ENCODE data around the gene CHCHD6. TPM values are rescaled to one million over a fixed set of nuclear protein-coding genes. Genes with fewer than 3 reads are reported as not detected.

Gene CHCHD6
- total RNA-seq, 1 experiment from 2014 or later: 47.7 TPM

GRCh38 chr3:126677862-126678503 lies 26.1 kb upstream of the CHCHD6 start:
- no peaks in the 10 kb centered on the region for H3K36me3 ChIP-seq (ENCODE audit: low read depth)
- H3K9me3 ChIP-seq (ENCODE audit: insufficient read depth, low read depth): no peaks in the 10 kb centered on the region
- no peaks in the 10 kb centered on the region for H3K79me2 ChIP-seq (ENCODE audit: low read depth)
- H3K27ac ChIP-seq: no peak overlapping the region
- DNase-seq: no peak
- intact Hi-C loops (cut with micrococcal nuclease; ENCODE audit: unreplicated experiment): loop anchor here (2.0 to 5.0 kb wide), 2 partner anchors 75 to 156 kb away; partner anchors contain the start of gene CHST13
- no TSS peak for BruUV-seq (replicated peaks)
- no peaks in the 10 kb centered on the region for H3F3A ChIP-seq (ENCODE audit: insufficient read depth, low read depth)
- no peak overlapping the region for H3K4me2 ChIP-seq
- POLR2A ChIA-PET (ENCODE audit: unreplicated experiment): no interaction called here
- H3K27me3 ChIP-seq (ENCODE audit: insufficient read depth, low read depth): peaks cover 24% of the 10 kb centered on the region
- H4K20me1 ChIP-seq (ENCODE audit: insufficient read depth): no peaks in the 10 kb centered on the region
- H3K9me2 ChIP-seq (ENCODE audit: insufficient read depth): no peaks in the 10 kb centered on the region; the same call in 1 of the 2 replicates
- TF ChIP-seq CTCF (conservative IDR thresholded peaks at IDR 0.05): no peak
- TF ChIP-seq EZH2 (IDR thresholded peaks at IDR 0.05; ENCODE audit: low read depth): no peak
- CTCF ChIA-PET: interaction anchor here (1.2 kb wide), 1 partner anchor 25 kb away, joined by 3 read pairs; no protein-coding TSS in a partner anchor
- H3K4me3 ChIP-seq: no peak overlapping the region
- no peaks in the 10 kb centered on the region for H3K4me1 ChIP-seq (replicated peaks; ENCODE audit: insufficient read depth)
- no peak overlapping the region for H2AFZ ChIP-seq

- intact Hi-C loops (cut with micrococcal nuclease; ENCODE audit: unreplicated experiment): loop anchor here (1.0 to 5.0 kb wide), 5 partner anchors 67 to 865 kb away; partner anchors contain the start of gene CHST13
- no peaks in the 10 kb centered on the region for H4K20me1 ChIP-seq (ENCODE audit: insufficient read depth)
- H3K9me3 ChIP-seq (ENCODE audit: insufficient read depth, low read depth): no peaks in the 10 kb centered on the region
- CTCF ChIA-PET: interaction anchor here (0.6 to 1.2 kb wide), 2 partner anchors 24 to 293 kb away, joined by 3 read pairs; no protein-coding TSS in a partner anchor
- H3K36me3 ChIP-seq (ENCODE audit: low read depth): no peaks in the 10 kb centered on the region
- peaks cover 17% of the 10 kb centered on the region for H3K27me3 ChIP-seq (ENCODE audit: insufficient read depth, low read depth)
- H3K4me1 ChIP-seq (replicated peaks; ENCODE audit: insufficient read depth): no peaks in the 10 kb centered on the region
- TF ChIP-seq EZH2 (IDR thresholded peaks at IDR 0.05; ENCODE audit: low read depth) (no peak), CTCF (conservative IDR thresholded peaks at IDR 0.05) (no peak)
- H3F3A ChIP-seq (ENCODE audit: insufficient read depth, low read depth): no peaks in the 10 kb centered on the region
- no peaks in the 10 kb centered on the region for H3K79me2 ChIP-seq (ENCODE audit: low read depth)
- H3K4me3 ChIP-seq: no peak overlapping the region
- H3K27ac ChIP-seq: no peak overlapping the region
- H3K9me2 ChIP-seq (ENCODE audit: insufficient read depth): no peaks in the 10 kb centered on the region; the same call in 1 of the 2 replicates
- peak overlapping the region; percentile 60; the same call in 1 of the 2 replicates for H3K4me2 ChIP-seq
- no peak for DNase-seq
- BruUV-seq (replicated peaks): no TSS peak
- H2AFZ ChIP-seq: no peak overlapping the region
- POLR2A ChIA-PET (ENCODE audit: unreplicated experiment): no interaction called here
Measured at GRCh38 chr3:126678693-126679317, 25.2 kb upstream of the CHCHD6 start.

GRCh38 chr3:126679318-126679751 lies 24.7 kb upstream of the CHCHD6 start:
- no TSS peak for BruUV-seq (replicated peaks)
- CTCF ChIA-PET: interaction anchor here (0.6 to 1.3 kb wide), 5 partner anchors 24 to 306 kb away, joined by 3 to 15 read pairs (median 3); no protein-coding TSS in a partner anchor

More at GRCh38 chr3:126679318-126679751, 24.7 kb upstream of the CHCHD6 start:
- H4K20me1 ChIP-seq (ENCODE audit: insufficient read depth): no peaks in the 10 kb centered on the region
- no peaks in the 10 kb centered on the region for H3F3A ChIP-seq (ENCODE audit: insufficient read depth, low read depth)
- H3K36me3 ChIP-seq (ENCODE audit: low read depth): no peaks in the 10 kb centered on the region
- DNase-seq: peak; percentile 59 to 88
- no peak for TF ChIP-seq EZH2 (IDR thresholded peaks at IDR 0.05; ENCODE audit: low read depth)
- peak; percentile 97 for TF ChIP-seq CTCF (conservative IDR thresholded peaks at IDR 0.05)
- peak overlapping the region; percentile 60 for H3K4me2 ChIP-seq
- no peaks in the 10 kb centered on the region for H3K4me1 ChIP-seq (replicated peaks; ENCODE audit: insufficient read depth)
- no peak overlapping the region for H3K4me3 ChIP-seq
- no peaks in the 10 kb centered on the region for H3K79me2 ChIP-seq (ENCODE audit: low read depth)
- no peak overlapping the region for H3K27ac ChIP-seq
- H3K9me3 ChIP-seq (ENCODE audit: insufficient read depth, low read depth): no peaks in the 10 kb centered on the region
- H3K27me3 ChIP-seq (ENCODE audit: insufficient read depth, low read depth): peaks cover 12% of the 10 kb centered on the region
- no peaks in the 10 kb centered on the region; the same call in 1 of the 2 replicates for H3K9me2 ChIP-seq (ENCODE audit: insufficient read depth)
- POLR2A ChIA-PET (ENCODE audit: unreplicated experiment): no interaction called here
- intact Hi-C loops (cut with micrococcal nuclease; ENCODE audit: unreplicated experiment): loop anchor here (1.0 to 5.0 kb wide), 5 partner anchors 67 to 865 kb away; partner anchors contain the start of gene CHST13
- H2AFZ ChIP-seq: no peak overlapping the region

Data from PC-9 (cell line).